HUDEP-2 (cell line): ENCODE measurements around the gene FAM171A2.

Source experiments
- DNase-seq, 76 experiments: peaks; one replicate each; lab custom pipeline; 2025; ENCODE audit not compliant: unreplicated experiment in 76 of 76; lab: John Stamatoyannopoulos, UW

The FAM171A2 gene

GRCh38 chr17:44309472-44309871, 54.2 kb downstream of the FAM171A2 start:
- DNase-seq: no peak

- DNase-seq: no peak
These were observed 54.8 kb downstream of the FAM171A2 start for GRCh38 chr17:44308865-44309264.

- DNase-seq: peak in 62 of 76 experiments; percentile 14 to 83 (median 64)
These were observed 55.3 kb downstream of the FAM171A2 start, which contains the start of gene RUNDC3A for GRCh38 chr17:44308320-44308818. TSS of gene RUNDC3A (plus strand) at chr17:44308601. CDS start at chr17:44308833, 232 bp downstream.

GRCh38 chr17:44307387-44308186, 56.1 kb downstream of the FAM171A2 start:
- DNase-seq: peak in 2 of 76 experiments; percentile 19 to 31

GRCh38 chr17:44304651-44305050, 59.0 kb downstream of the FAM171A2 start:
- DNase-seq: no peak
